Naive thymus-derived CD8-positive, alpha-beta T cell (primary cell): ENCODE results near the gene LMCD1. TPM values are rescaled to one million over a fixed set of nuclear protein-coding genes. Genes with fewer than 3 reads are reported as not detected.

Experiments used
- ATAC-seq, 2 donors: fragments of 150-1000 bp; cut with Tn5 transposase in 1 of 2; sonication (Bioruptor Pico), chemical (Tn5 transposase) in 1 of 2; 1 replicate in 1 of 2; 2 replicates in 1 of 2; pipeline ENCODE4 v1.10.0; 2021; ENCODE audit warnings: mild to moderate bottlenecking in 2 of 2, moderate library complexity in 2 of 2
- POLR2A ChIA-PET: fragments of 350-600 bp; sonication (Branson Sonifier 250); formaldehyde crosslinking; loops from one replicate; lab custom pipeline; 2021; ENCODE audit warnings: antibody characterized with exemption; lab: Charles Lee
- DNase-seq, 10 donors: peaks; one replicate each; pipeline versions ENCODE4 v3.0.0 to v3.0.0-alpha.2; 2020 to 2022
- H3K27ac Mint-ChIP-seq, 10 donors: one replicate each; pipeline ENCODE4 v1.8.0; 2020 to 2022; ENCODE audit warnings: mild to moderate bottlenecking in 10 of 10, mixed read lengths in 10 of 10, moderate library complexity in 4 of 10, inconsistent platforms in 1 of 10
- H3K27me3 Mint-ChIP-seq, 5 donors: one replicate each; pipeline ENCODE4 v1.8.0; 2021 to 2022; ENCODE audit warnings: mixed read lengths in 5 of 5
- H3K36me3 Mint-ChIP-seq, 3 donors: one replicate each; pipeline ENCODE4 v1.8.0; 2020 to 2022; ENCODE audit warnings: mixed read lengths in 3 of 3, mild to moderate bottlenecking in 2 of 3, inconsistent platforms in 1 of 3
- H3K4me1 Mint-ChIP-seq, 4 donors: one replicate each; pipeline ENCODE4 v1.8.0; 2021 to 2022; ENCODE audit warnings: mixed read lengths in 4 of 4
- H3K4me3 Mint-ChIP-seq, 10 donors: one replicate each; pipeline ENCODE4 v1.8.0; 2020 to 2022; ENCODE audit warnings: mild to moderate bottlenecking in 10 of 10, mixed read lengths in 10 of 10, moderate library complexity in 6 of 10, inconsistent platforms in 1 of 10
- H3K9me3 Mint-ChIP-seq, 9 donors: one replicate each; pipeline ENCODE4 v1.8.0; 2020 to 2022; ENCODE audit warnings: mixed read lengths in 9 of 9, mild to moderate bottlenecking in 3 of 9, inconsistent platforms in 1 of 9, moderate library complexity in 1 of 9
- polyA plus RNA-seq, 3 donors: library from polyadenylated mRNA; unstranded; fragments of 300-500 nt; fragmentation: Illumina TruSeq; gene quantifications; one replicate each; pipeline ENCODE4 v1.2.3, GENCODE V29; 2021
- total RNA-seq, 8 experiments: library from RNA in 2 of 8; stranded (reverse) in 2 of 8; gene quantifications; one replicate each; pipeline ENCODE4 v1.2.3 and lab custom pipeline; 2021 to 2026

Gene LMCD1
- total and polyA plus RNA-seq, 5 experiments from 2014 or later, result 1.2 TPM; not detected in 4

- H3K36me3 Mint-ChIP-seq, result no peaks in the 10 kb centered on the region
- no peaks in the 10 kb centered on the region for H3K9me3 Mint-ChIP-seq
- POLR2A ChIA-PET, result no interaction called here
- no peak overlapping the region for H3K4me3 Mint-ChIP-seq
- DNase-seq, result no peak
- no peaks in the 10 kb centered on the region for H3K27me3 Mint-ChIP-seq
- no peak for ATAC-seq
- H3K4me1 Mint-ChIP-seq, result no peaks in the 10 kb centered on the region
- no peak overlapping the region for H3K27ac Mint-ChIP-seq
Measured at GRCh38 chr3:8552223-8552762, 50.7 kb downstream of the LMCD1 start.

DNA sequence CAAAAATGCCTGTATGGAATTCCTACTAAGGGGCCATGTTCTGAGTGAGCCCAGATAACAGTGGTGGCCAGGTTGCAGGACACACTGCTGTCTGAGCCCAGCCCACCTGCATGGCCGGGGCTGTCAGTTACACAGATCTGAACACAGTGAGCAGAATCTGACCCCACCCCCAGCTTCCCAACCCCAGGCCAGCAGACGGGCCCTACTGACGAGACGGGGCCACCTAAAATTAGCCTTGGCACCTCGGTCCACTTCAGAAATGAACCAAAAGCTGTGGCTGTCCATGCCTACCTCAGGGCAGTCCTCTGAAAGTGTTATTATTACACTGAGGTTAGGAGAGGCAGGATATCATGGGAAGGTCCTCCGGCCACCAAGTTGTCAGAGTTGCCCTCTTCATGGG lies 51.8 kb downstream of the LMCD1 start:
- POLR2A ChIA-PET, result no interaction called here
- ATAC-seq, result no peak

GRCh38 chr3:8554696-8555095 lies 53.1 kb downstream of the LMCD1 start:
- no peaks in the 10 kb centered on the region for H3K36me3 Mint-ChIP-seq
- no peak for ATAC-seq
- H3K9me3 Mint-ChIP-seq, result no peaks in the 10 kb centered on the region
- H3K4me1 Mint-ChIP-seq, result no peaks in the 10 kb centered on the region
- no peak overlapping the region for H3K27ac Mint-ChIP-seq
- H3K4me3 Mint-ChIP-seq, result no peak overlapping the region
- POLR2A ChIA-PET, result no interaction called here
- H3K27me3 Mint-ChIP-seq, result no peaks in the 10 kb centered on the region
- no peak for DNase-seq

More for the DNA sequence above, 51.8 kb downstream of the LMCD1 start:
- no peaks in the 10 kb centered on the region for H3K4me1 Mint-ChIP-seq
- H3K9me3 Mint-ChIP-seq, result no peaks in the 10 kb centered on the region
- H3K4me3 Mint-ChIP-seq, result no peak overlapping the region
- H3K27ac Mint-ChIP-seq, result no peak overlapping the region
- no peak for DNase-seq
- no peaks in the 10 kb centered on the region for H3K36me3 Mint-ChIP-seq
- H3K27me3 Mint-ChIP-seq, result no peaks in the 10 kb centered on the region

GRCh38 chr3:8555113-8555661 lies 53.6 kb downstream of the LMCD1 start:
- Mint-ChIP-seq H3K4me1 (no peaks in the 10 kb centered on the region), H3K27ac (no peak overlapping the region), H3K4me3 (no peak overlapping the region), H3K36me3 (no peaks in the 10 kb centered on the region), H3K27me3 (peaks cover 0 to 1% (median 0%) of the 10 kb centered on the region in 5 donors), H3K9me3 (no peaks in the 10 kb centered on the region)
- DNase-seq (no peak), ATAC-seq (no peak)
- POLR2A ChIA-PET, result no interaction called here

GRCh38 chr3:8555725-8556472 lies 54.3 kb downstream of the LMCD1 start:
- POLR2A ChIA-PET, result no interaction called here
- DNase-seq (no peak), ATAC-seq (no peak)
- Mint-ChIP-seq H3K27me3 (peaks cover 0 to 4% (median 0%) of the 10 kb centered on the region in 5 donors), H3K27ac (no peak overlapping the region), H3K4me3 (no peak overlapping the region), H3K36me3 (no peaks in the 10 kb centered on the region), H3K4me1 (no peaks in the 10 kb centered on the region), H3K9me3 (no peaks in the 10 kb centered on the region)

DNA sequence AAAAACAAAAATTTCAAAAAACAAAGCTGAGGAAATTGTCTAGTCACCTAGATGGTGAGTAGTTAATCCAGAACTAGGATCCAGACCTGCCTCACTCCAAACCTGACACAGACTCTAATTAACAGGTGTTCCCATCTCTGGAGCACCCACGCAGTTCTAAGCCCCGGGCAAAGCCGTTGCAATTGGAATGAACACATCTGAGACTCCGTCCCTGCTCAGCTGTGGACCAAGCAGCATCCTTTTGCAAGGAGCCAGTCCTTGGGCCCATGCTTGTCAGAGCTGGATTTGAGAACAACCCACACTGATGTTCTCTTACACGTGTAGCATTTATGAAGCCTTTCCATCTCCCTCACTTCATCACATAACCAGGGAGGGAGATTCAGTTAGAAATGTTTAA lies 54.8 kb downstream of the LMCD1 start:
- peaks cover 0 to 4% (median 0%) of the 10 kb centered on the region in 5 donors for H3K27me3 Mint-ChIP-seq
- no peak overlapping the region for H3K27ac Mint-ChIP-seq
- no peaks in the 10 kb centered on the region for H3K4me1 Mint-ChIP-seq
- DNase-seq (no peak), ATAC-seq (no peak)
- H3K9me3 Mint-ChIP-seq, result no peaks in the 10 kb centered on the region
- POLR2A ChIA-PET, result no interaction called here
- H3K36me3 Mint-ChIP-seq, result no peaks in the 10 kb centered on the region
- no peak overlapping the region for H3K4me3 Mint-ChIP-seq

GRCh38 chr3:8557298-8557697 lies 55.7 kb downstream of the LMCD1 start:
- no peaks in the 10 kb centered on the region for H3K4me1 Mint-ChIP-seq
- H3K9me3 Mint-ChIP-seq, result no peaks in the 10 kb centered on the region
- POLR2A ChIA-PET, result no interaction called here
- DNase-seq (no peak), ATAC-seq (no peak)
- no peaks in the 10 kb centered on the region for H3K36me3 Mint-ChIP-seq
- peaks cover 0 to 4% (median 0%) of the 10 kb centered on the region in 5 donors for H3K27me3 Mint-ChIP-seq
- no peak overlapping the region for H3K4me3 Mint-ChIP-seq
- H3K27ac Mint-ChIP-seq, result no peak overlapping the region

GRCh38 chr3:8558645-8559044 lies 57.0 kb downstream of the LMCD1 start:
- ATAC-seq (no peak), DNase-seq (no peak)
- Mint-ChIP-seq H3K36me3 (no peaks in the 10 kb centered on the region), H3K9me3 (no peaks in the 10 kb centered on the region), H3K27me3 (peaks cover 0 to 12% (median 0%) of the 10 kb centered on the region in 5 donors), H3K4me1 (no peaks in the 10 kb centered on the region), H3K4me3 (no peak overlapping the region), H3K27ac (no peak overlapping the region)
- POLR2A ChIA-PET, result no interaction called here

GRCh38 chr3:8559351-8559750 lies 57.7 kb downstream of the LMCD1 start:
- no peak for ATAC-seq
- H3K4me1 Mint-ChIP-seq, result no peaks in the 10 kb centered on the region
- no peak overlapping the region for H3K27ac Mint-ChIP-seq
- DNase-seq, result no peak
- no peak overlapping the region for H3K4me3 Mint-ChIP-seq
- H3K27me3 Mint-ChIP-seq, result peaks cover 0 to 12% (median 0%) of the 10 kb centered on the region in 5 donors
- no peaks in the 10 kb centered on the region for H3K36me3 Mint-ChIP-seq
- no peaks in the 10 kb centered on the region for H3K9me3 Mint-ChIP-seq
- POLR2A ChIA-PET, result no interaction called here

GRCh38 chr3:8560366-8561007 lies 58.9 kb downstream of the LMCD1 start:
- POLR2A ChIA-PET, result no interaction called here
- DNase-seq (no peak), ATAC-seq (no peak)
- Mint-ChIP-seq H3K9me3 (no peaks in the 10 kb centered on the region), H3K36me3 (no peaks in the 10 kb centered on the region), H3K4me3 (no peak overlapping the region), H3K4me1 (no peaks in the 10 kb centered on the region), H3K27me3 (peaks cover 0 to 12% (median 0%) of the 10 kb centered on the region in 5 donors), H3K27ac (no peak overlapping the region)

DNA sequence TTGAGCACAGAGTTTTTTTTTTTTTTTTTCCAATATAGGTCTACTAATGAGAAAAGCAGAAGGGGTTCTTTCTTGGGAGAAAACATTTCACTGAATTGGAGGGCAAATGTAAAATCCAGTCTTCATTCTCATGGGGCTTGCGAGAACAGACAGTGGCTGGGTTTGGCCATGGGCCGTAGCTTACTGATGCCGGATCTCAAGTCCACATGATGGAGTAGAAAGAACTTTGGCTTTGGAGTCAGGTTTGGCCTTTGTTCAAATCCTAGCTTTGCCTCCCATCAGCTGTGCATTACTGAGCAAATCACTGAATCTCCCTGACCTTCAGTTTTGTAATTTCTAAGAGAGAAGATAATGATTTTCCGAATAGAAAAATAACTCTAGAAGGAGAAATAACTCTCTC lies 59.7 kb downstream of the LMCD1 start:
- no peak for ATAC-seq
- Mint-ChIP-seq H3K4me1 (no peaks in the 10 kb centered on the region), H3K36me3 (no peaks in the 10 kb centered on the region), H3K27me3 (peaks cover 0 to 12% (median 0%) of the 10 kb centered on the region in 5 donors), H3K27ac (no peak overlapping the region), H3K9me3 (no peaks in the 10 kb centered on the region), H3K4me3 (no peak overlapping the region)
- POLR2A ChIA-PET, result no interaction called here
- no peak for DNase-seq

GRCh38 chr3:8562081-8562595 lies 60.5 kb downstream of the LMCD1 start:
- no peak for DNase-seq
- Mint-ChIP-seq H3K27me3 (peaks cover 0 to 12% (median 0%) of the 10 kb centered on the region in 5 donors), H3K27ac (no peak overlapping the region), H3K4me3 (no peak overlapping the region), H3K9me3 (no peaks in the 10 kb centered on the region), H3K4me1 (no peaks in the 10 kb centered on the region), H3K36me3 (no peaks in the 10 kb centered on the region)
- ATAC-seq, result no peak
- POLR2A ChIA-PET, result no interaction called here

- DNase-seq (no peak), ATAC-seq (no peak)
- Mint-ChIP-seq H3K36me3 (no peaks in the 10 kb centered on the region), H3K27ac (no peak overlapping the region), H3K9me3 (no peaks in the 10 kb centered on the region), H3K4me3 (no peak overlapping the region), H3K4me1 (no peaks in the 10 kb centered on the region), H3K27me3 (peaks cover 0 to 12% (median 0%) of the 10 kb centered on the region in 5 donors)
- POLR2A ChIA-PET, result no interaction called here
Measured at GRCh38 chr3:8563146-8563545, 61.5 kb downstream of the LMCD1 start.
